ENCODE data around the gene STAT3. TPM values are rescaled to one million over a fixed set of nuclear protein-coding genes. Genes with fewer than 3 reads are reported as not detected.

Gene STAT3
- total RNA-seq, 3 donors from 2014 or later (not counting 1 experiment from before 2014, with no cell fraction given) = 190 to 246 (median 206) TPM

DNA sequence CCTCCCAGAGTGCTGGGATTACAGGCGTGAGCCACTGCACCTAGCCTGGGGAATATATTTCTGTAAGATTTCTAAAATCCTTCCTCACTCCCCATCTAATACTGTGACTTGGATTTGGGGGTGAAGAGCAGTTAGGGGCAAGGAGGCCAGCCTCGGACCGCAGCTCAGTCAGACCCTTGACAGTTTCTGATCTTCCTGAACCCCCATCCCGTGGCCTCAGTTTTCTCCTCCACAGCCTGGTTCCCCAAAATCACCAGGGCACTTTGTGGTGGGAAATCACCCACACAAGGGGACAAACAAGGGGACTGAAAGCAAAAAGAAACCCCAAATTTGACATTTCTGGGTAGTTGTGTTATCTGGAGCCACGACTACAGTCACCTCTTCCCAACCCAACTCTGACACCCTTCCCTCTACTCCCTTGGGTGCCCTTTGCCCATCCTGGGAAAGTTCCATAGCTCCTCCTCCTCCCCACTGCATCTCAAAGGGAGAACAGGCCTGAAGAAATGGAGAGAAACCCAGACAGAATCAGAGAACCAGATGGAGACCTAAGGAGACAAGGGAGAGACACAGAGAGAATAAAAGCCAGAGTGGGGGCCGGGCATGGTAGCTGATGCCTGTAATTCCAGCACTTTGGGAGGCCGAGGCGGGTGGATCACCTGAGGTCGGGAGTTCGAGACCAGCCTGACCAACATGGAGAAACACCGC is 102.7 kb downstream of the STAT3 start:
- no peak overlapping the region for H3K4me3 ChIP-seq (ENCODE audit: low read length)
- DNase-seq (no peak), ATAC-seq (no peak)
- 98% methylated on average over 10 of the region's 11 CpGs for whole genome bisulfite sequencing (ENCODE audit: insufficient coverage)
- H3K27ac ChIP-seq (ENCODE audit: low read length) = no peak overlapping the region
- peak overlapping the region in 1 of 2 donors; percentile 47 for H3K27ac Mint-ChIP-seq
- H3K4me1 ChIP-seq (ENCODE audit: control insufficient read depth, insufficient read depth, low read length) = peaks cover 39% of the 10 kb centered on the region
- H3K4me1 Mint-ChIP-seq = peaks cover 31 to 34% of the 10 kb centered on the region in 2 donors
- TF ChIP-seq, protein P1, sequence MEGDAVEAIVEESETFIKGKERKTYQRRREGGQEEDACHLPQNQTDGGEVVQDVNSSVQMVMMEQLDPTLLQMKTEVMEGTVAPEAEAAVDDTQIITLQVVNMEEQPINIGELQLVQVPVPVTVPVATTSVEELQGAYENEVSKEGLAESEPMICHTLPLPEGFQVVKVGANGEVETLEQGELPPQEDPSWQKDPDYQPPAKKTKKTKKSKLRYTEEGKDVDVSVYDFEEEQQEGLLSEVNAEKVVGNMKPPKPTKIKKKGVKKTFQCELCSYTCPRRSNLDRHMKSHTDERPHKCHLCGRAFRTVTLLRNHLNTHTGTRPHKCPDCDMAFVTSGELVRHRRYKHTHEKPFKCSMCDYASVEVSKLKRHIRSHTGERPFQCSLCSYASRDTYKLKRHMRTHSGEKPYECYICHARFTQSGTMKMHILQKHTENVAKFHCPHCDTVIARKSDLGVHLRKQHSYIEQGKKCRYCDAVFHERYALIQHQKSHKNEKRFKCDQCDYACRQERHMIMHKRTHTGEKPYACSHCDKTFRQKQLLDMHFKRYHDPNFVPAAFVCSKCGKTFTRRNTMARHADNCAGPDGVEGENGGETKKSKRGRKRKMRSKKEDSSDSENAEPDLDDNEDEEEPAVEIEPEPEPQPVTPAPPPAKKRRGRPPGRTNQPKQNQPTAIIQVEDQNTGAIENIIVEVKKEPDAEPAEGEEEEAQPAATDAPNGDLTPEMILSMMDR (IDR thresholded peaks at IDR 0.05) = no peak
- no peaks in the 10 kb centered on the region for H3K36me3 ChIP-seq (ENCODE audit: control insufficient read depth, insufficient read depth, low read length)
- no peak overlapping the region for H3K4me3 Mint-ChIP-seq
- no peaks in the 10 kb centered on the region for H3K36me3 Mint-ChIP-seq
- no peaks in the 10 kb centered on the region for H3K9me3 Mint-ChIP-seq
- H3K9me3 ChIP-seq (ENCODE audit: control insufficient read depth, insufficient read depth, low read length) = no peaks in the 10 kb centered on the region
- H3K27me3 ChIP-seq (ENCODE audit: control insufficient read depth, insufficient read depth, low read length) = no peaks in the 10 kb centered on the region
- intact Hi-C loops (cut with micrococcal nuclease) = loop anchor here (2.0 to 5.0 kb wide), 2 partner anchors 13 to 103 kb away; partner anchors contain the start of gene KCNH4
- no peaks in the 10 kb centered on the region for H3K27me3 Mint-ChIP-seq (ENCODE audit: low read depth in 2 of 2)

DNA sequence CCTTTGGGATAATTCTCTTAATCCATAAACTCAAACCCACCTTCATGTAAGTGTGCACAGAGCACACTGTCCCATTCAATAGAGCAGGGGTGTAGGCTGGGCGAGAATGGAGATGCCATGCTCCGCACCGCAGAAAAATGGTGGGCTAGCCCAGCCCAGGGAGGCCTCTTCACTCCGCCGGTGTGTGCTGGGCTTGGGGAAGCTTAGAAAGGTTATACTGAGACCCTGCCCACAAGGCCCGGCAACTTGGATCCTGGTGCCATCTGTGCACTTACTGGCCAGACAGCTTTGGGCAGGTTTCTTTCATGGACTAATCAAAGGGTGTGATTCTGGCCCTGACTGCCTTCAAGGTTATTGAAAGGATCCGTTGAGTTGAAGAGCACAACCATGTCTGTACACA is 103.7 kb downstream of the STAT3 start:
- no peaks in the 10 kb centered on the region for H3K36me3 Mint-ChIP-seq
- DNase-seq = no peak
- peaks cover 21 to 24% of the 10 kb centered on the region in 2 donors for H3K4me1 Mint-ChIP-seq
- WGBS (ENCODE audit: insufficient coverage) = 99% methylated on average over 7 of the region's 7 CpGs
- H3K27me3 Mint-ChIP-seq (ENCODE audit: low read depth in 2 of 2) = no peaks in the 10 kb centered on the region
- H3K27me3 ChIP-seq (ENCODE audit: control insufficient read depth, insufficient read depth, low read length) = no peaks in the 10 kb centered on the region
- no peak overlapping the region for H3K27ac Mint-ChIP-seq
- no peak for ATAC-seq
- no peaks in the 10 kb centered on the region for H3K9me3 Mint-ChIP-seq
- H3K9me3 ChIP-seq (ENCODE audit: control insufficient read depth, insufficient read depth, low read length) = no peaks in the 10 kb centered on the region
- H3K4me1 ChIP-seq (ENCODE audit: control insufficient read depth, insufficient read depth, low read length) = peaks cover 29% of the 10 kb centered on the region
- H3K4me3 ChIP-seq (ENCODE audit: low read length) = no peak overlapping the region
- H3K27ac ChIP-seq (ENCODE audit: low read length) = no peak overlapping the region
- no peaks in the 10 kb centered on the region for H3K36me3 ChIP-seq (ENCODE audit: control insufficient read depth, insufficient read depth, low read length)
- TF ChIP-seq, protein P1 (IDR thresholded peaks at IDR 0.05) = no peak
- intact Hi-C loops (cut with micrococcal nuclease) = no loop called here
- H3K4me3 Mint-ChIP-seq = peak overlapping the region; percentile 21

DNA sequence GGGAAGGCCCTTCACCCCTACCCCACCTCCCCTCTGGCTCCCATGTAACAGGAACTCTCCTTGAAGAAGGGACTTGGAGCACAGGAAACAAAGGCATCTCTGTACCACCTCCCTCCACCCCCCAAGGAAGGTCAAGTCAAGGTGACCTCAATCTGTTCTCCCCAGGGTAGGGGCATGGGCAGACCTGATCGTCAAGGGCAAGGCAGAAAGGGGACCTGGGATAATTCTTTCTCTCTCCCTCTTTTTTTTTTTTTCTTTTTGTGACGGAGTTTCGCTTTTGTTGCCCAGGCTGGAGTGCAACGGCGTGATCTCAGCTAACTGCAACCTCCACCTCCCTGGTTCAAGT is 104.2 kb downstream of the STAT3 start:
- ATAC-seq = no peak
- Histone ChIP-seq H3K4me1 (ENCODE audit: control insufficient read depth, insufficient read depth, low read length) (peaks cover 24% of the 10 kb centered on the region), H3K4me3 (ENCODE audit: low read length) (no peak overlapping the region), H3K27ac (ENCODE audit: low read length) (no peak overlapping the region), H3K36me3 (ENCODE audit: control insufficient read depth, insufficient read depth, low read length) (no peaks in the 10 kb centered on the region), H3K27me3 (ENCODE audit: control insufficient read depth, insufficient read depth, low read length) (no peaks in the 10 kb centered on the region), H3K9me3 (ENCODE audit: control insufficient read depth, insufficient read depth, low read length) (no peaks in the 10 kb centered on the region)
- H3K4me3 Mint-ChIP-seq = no peak overlapping the region
- H3K27me3 Mint-ChIP-seq (ENCODE audit: low read depth in 2 of 2) = no peaks in the 10 kb centered on the region
- DNase-seq = no peak
- WGBS (ENCODE audit: insufficient coverage) = 87% methylated on average over 5 of the region's 5 CpGs
- no peaks in the 10 kb centered on the region for H3K36me3 Mint-ChIP-seq
- H3K27ac Mint-ChIP-seq = no peak overlapping the region
- no peaks in the 10 kb centered on the region for H3K9me3 Mint-ChIP-seq
- TF ChIP-seq, protein P1 (IDR thresholded peaks at IDR 0.05) = no peak
- intact Hi-C loops (cut with micrococcal nuclease) = no loop called here
- H3K4me1 Mint-ChIP-seq = peaks cover 16 to 19% of the 10 kb centered on the region in 2 donors
